ENCODE measurements around the gene RAD1. TPM values are rescaled to one million over a fixed set of nuclear protein-coding genes. Genes with fewer than 3 reads are reported as not detected.
A peak's percentile ranks its signal among the peaks of the same experiment; 100 is the strongest.

The RAD1 gene
- total RNA-seq, 4 donors from 2014 or later = 4.6 to 27.7 (median 19.0) TPM

DNA sequence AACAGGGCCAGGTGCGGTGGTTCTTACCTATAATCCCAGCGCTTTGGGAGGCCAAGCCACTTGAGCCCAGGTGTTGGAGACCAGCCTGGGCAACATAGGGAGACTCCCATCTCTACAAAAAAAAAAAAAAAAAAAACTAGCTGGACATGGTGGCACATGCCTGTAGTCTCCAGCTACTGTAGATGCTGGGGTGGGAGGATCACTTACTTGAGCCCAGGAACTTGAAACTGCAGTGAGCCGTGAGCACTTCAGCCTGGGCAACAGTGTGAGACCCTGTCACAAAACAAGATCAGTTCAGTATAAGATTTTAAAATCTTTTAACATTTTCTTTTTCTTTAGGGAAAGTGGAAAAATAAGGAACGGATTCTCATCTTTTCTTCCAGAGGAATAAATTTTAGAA is 2.7 kb upstream of the RAD1 start:
- DNase-seq = no peak
- Histone ChIP-seq H3K4me3 (no peak overlapping the region), H3K4me1 (peaks cover 22 to 51% (median 23%) of the 10 kb centered on the region in 3 donors), H3K36me3 (peaks cover 0 to 48% (median 8%) of the 10 kb centered on the region in 3 donors), H3K9me3 (no peaks in the 10 kb centered on the region), H3K27me3 (no peaks in the 10 kb centered on the region), H3K27ac (no peak overlapping the region)
- intact Hi-C loops (cut with DNase I) = no loop called here
- 74 to 76% methylated on average over 4 of the region's 4 CpGs for WGBS, 2 donors
- TF ChIP-seq, protein P1, sequence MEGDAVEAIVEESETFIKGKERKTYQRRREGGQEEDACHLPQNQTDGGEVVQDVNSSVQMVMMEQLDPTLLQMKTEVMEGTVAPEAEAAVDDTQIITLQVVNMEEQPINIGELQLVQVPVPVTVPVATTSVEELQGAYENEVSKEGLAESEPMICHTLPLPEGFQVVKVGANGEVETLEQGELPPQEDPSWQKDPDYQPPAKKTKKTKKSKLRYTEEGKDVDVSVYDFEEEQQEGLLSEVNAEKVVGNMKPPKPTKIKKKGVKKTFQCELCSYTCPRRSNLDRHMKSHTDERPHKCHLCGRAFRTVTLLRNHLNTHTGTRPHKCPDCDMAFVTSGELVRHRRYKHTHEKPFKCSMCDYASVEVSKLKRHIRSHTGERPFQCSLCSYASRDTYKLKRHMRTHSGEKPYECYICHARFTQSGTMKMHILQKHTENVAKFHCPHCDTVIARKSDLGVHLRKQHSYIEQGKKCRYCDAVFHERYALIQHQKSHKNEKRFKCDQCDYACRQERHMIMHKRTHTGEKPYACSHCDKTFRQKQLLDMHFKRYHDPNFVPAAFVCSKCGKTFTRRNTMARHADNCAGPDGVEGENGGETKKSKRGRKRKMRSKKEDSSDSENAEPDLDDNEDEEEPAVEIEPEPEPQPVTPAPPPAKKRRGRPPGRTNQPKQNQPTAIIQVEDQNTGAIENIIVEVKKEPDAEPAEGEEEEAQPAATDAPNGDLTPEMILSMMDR (IDR thresholded peaks at IDR 0.05) = no peak
- no peak for TF ChIP-seq POLR2A (IDR thresholded peaks at IDR 0.05)

DNA sequence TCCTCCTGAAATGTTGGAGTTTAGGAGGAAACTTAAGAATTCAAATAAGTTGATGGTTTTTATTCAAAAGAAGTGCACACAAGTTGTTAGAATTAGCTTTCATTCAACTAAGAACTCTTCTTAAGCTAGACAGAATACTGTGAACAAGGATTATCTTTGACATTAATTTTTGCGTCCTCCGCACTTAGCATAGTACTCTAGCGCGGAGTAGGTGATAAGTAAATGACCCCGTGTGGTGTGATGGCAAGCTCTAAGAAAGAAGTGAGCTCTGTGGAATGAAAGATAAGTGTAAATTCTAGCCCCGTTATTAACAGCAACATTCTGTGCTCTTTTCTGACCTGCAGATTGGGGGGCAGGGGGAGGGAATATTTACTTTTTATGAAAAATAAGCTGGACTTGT is 1.2 kb upstream of the RAD1 start:
- 27% methylated on average over 6 of the region's 6 CpGs for WGBS, 2 donors
- Histone ChIP-seq H3K4me1 (peaks cover 22 to 57% (median 23%) of the 10 kb centered on the region in 3 donors), H3K27me3 (no peaks in the 10 kb centered on the region), H3K9me3 (no peaks in the 10 kb centered on the region), H3K4me3 (peak overlapping the region; percentile 78 to 91 (median 80)), H3K27ac (peak overlapping the region in 2 of 4 donors; percentile 87 to 88), H3K36me3 (peaks cover 0 to 48% (median 5%) of the 10 kb centered on the region in 3 donors)
- intact Hi-C loops (cut with DNase I) = no loop called here
- TF ChIP-seq, protein P1 (IDR thresholded peaks at IDR 0.05) = no peak
- TF ChIP-seq POLR2A (IDR thresholded peaks at IDR 0.05) = no peak
- no peak for DNase-seq

DNA sequence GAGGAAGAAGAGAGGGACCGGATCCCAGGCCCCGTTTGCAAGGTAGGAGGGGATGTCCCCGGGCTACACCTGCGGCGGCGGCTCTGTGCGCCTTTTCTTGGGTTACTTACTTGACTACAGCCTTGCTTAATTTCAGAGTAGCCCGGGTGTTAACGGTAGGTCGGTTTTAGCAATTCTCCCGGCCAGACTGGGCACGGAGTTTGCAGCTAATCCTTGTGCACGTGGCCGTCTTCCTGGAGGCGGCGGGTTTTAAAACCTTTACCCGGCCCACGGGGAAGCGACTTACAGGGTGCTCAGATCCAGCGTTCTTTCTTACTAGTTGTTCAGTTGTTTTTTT is 520 bp upstream of the RAD1 start:
- H3K4me3 ChIP-seq = peak overlapping the region; percentile 78 to 91 (median 80)
- DNase-seq = no peak
- no peak for TF ChIP-seq POLR2A (IDR thresholded peaks at IDR 0.05)
- TF ChIP-seq, protein P1 (IDR thresholded peaks at IDR 0.05) = no peak
- peaks cover 22 to 57% (median 23%) of the 10 kb centered on the region in 3 donors for H3K4me1 ChIP-seq
- intact Hi-C loops (cut with DNase I) = no loop called here
- peak overlapping the region; percentile 87 to 93 (median 90) for H3K27ac ChIP-seq
- 0 to 1% methylated on average over 20 of the region's 20 CpGs for WGBS, 2 donors
- H3K9me3 ChIP-seq = no peaks in the 10 kb centered on the region
- H3K36me3 ChIP-seq = peaks cover 3 to 48% (median 6%) of the 10 kb centered on the region in 3 donors
- no peaks in the 10 kb centered on the region for H3K27me3 ChIP-seq

DNA sequence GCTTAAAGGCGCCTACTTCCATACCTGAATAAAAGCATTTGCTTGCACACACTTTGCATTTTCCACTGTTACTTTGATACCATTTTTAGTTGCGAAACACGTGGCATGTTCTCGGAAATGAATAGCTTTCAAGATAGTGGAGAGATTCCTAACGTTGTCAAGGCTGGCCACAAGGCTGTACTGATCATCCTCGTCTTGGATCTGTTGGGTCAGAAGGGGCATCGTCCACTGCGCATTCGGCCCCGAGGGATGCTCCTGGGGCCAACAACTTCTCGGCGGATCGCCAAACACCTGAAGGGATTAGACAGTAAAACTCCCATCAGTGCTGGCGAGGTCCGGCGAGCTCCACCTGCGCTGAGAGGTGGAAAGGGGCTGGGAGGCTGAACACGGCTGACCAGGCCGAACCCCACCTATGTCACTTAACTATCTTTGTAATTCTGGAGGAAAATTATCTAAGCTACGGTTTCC is 599 bp downstream of the RAD1 start:
- peaks cover 3 to 48% (median 7%) of the 10 kb centered on the region in 3 donors for H3K36me3 ChIP-seq
- intact Hi-C loops (cut with DNase I) = no loop called here
- H3K4me3 ChIP-seq = peak overlapping the region; percentile 78 to 91 (median 80)
- no peak for DNase-seq
- H3K27ac ChIP-seq = peak overlapping the region; percentile 87 to 93 (median 90)
- peaks cover 22 to 50% (median 23%) of the 10 kb centered on the region in 3 donors for H3K4me1 ChIP-seq
- no peaks in the 10 kb centered on the region for H3K27me3 ChIP-seq
- H3K9me3 ChIP-seq = no peaks in the 10 kb centered on the region
- WGBS, 2 donors = 2% methylated on average over 11 to 20 of the region's 20 CpGs
- TF ChIP-seq, protein P1 (IDR thresholded peaks at IDR 0.05) = no peak
- no peak for TF ChIP-seq POLR2A (IDR thresholded peaks at IDR 0.05)

DNA sequence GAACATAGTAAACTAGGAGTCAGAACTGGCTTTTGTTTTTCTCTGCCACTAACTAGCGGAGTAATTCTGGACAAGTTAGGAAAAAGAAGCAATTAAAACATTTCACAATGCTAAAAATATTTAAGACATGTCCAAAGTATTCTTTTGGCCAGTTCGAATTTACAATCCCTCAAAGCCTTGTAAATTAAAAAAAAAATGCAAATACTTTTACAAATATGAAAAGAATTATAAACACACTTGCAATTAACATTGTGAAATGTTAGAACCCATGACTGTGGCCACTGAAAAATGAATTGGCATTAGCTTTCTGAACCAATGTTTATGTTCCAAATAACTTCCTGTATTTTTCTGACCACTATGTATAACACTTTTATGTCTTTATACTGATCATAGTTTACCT is 2.2 kb downstream of the RAD1 start:
- Histone ChIP-seq H3K27ac (peak overlapping the region in 1 of 4 donors; percentile 93), H3K36me3 (peaks cover 3 to 51% (median 10%) of the 10 kb centered on the region in 3 donors), H3K4me3 (no peak overlapping the region), H3K27me3 (no peaks in the 10 kb centered on the region), H3K4me1 (peaks cover 22 to 47% (median 23%) of the 10 kb centered on the region in 3 donors), H3K9me3 (no peaks in the 10 kb centered on the region)
- intact Hi-C loops (cut with DNase I) = no loop called here
- 55 to 77% methylated on average over 2 of the region's 2 CpGs for WGBS, 2 donors
- TF ChIP-seq, protein P1 (IDR thresholded peaks at IDR 0.05) = no peak
- no peak for TF ChIP-seq POLR2A (IDR thresholded peaks at IDR 0.05)
- no peak for DNase-seq
